Embryonic facial prominence (tissue), 1 donor: ENCODE measurements around the gene KARS1.

Experiments used
- DNase-seq: peaks from one replicate; pipeline ENCODE4 v3.0.0-alpha.2; 2016; ENCODE audit errors: extremely low spot score

Gene KARS1

GRCh38 chr16:75647492-75648264 lies at the start of gene KARS1, which contains the start of gene TERF2IP:
Gene KARS1, minus strand, starts transcription at chr16:75647665. Its CDS starts 26 bp downstream, at chr16:75647639.
Gene TERF2IP, plus strand, starts transcription at chr16:75647773. Its CDS starts 110 bp downstream, at chr16:75647883.
- DNase-seq: peak; percentile 86

- DNase-seq: no peak
These were observed 48.2 kb upstream of the KARS1 start for GRCh38 chr16:75695708-75696107.

- no peak for DNase-seq
These were observed 39.9 kb upstream of the KARS1 start for GRCh38 chr16:75687361-75687760.

- no peak for DNase-seq
These were observed 34.8 kb upstream of the KARS1 start for GRCh38 chr16:75682308-75682707.

- no peak for DNase-seq
These were observed 31.9 kb upstream of the KARS1 start for GRCh38 chr16:75679366-75679765.

GRCh38 chr16:75676909-75677308 lies 29.4 kb upstream of the KARS1 start, which contains the start of gene CPHXL2:
Gene CPHXL2, minus strand, starts transcription at chr16:75677009. Its CDS starts 10 bp downstream, at chr16:75676999.
- DNase-seq: no peak

- DNase-seq: no peak
These were observed 20.0 kb upstream of the KARS1 start for GRCh38 chr16:75667503-75667902.

GRCh38 chr16:75660726-75661302 lies 13.3 kb upstream of the KARS1 start:
- DNase-seq: no peak

GRCh38 chr16:75660321-75660720 lies 12.9 kb upstream of the KARS1 start:
- DNase-seq: no peak

- no peak for DNase-seq
These were observed 10.7 kb upstream of the KARS1 start for GRCh38 chr16:75658175-75658574.

- DNase-seq: no peak
These were observed 6.5 kb upstream of the KARS1 start for GRCh38 chr16:75653922-75654321.

- peak; percentile 83 for DNase-seq
These were observed 1.0 kb upstream of the KARS1 start for GRCh38 chr16:75648265-75649076.

GRCh38 chr16:75647112-75647491 lies 363 bp downstream of the KARS1 start:
- no peak for DNase-seq

GRCh38 chr16:75644240-75645012 lies 3.0 kb downstream of the KARS1 start:
- DNase-seq: no peak

- DNase-seq: no peak
These were observed 6.9 kb downstream of the KARS1 start for GRCh38 chr16:75640598-75640997.

- DNase-seq: no peak
These were observed 12.4 kb downstream of the KARS1 start for GRCh38 chr16:75635036-75635435.

- no peak for DNase-seq
These were observed 14.6 kb downstream of the KARS1 start for GRCh38 chr16:75632857-75633256.

GRCh38 chr16:75630052-75630451 lies 17.4 kb downstream of the KARS1 start:
- no peak for DNase-seq

GRCh38 chr16:75629132-75629531 lies 18.3 kb downstream of the KARS1 start:
- no peak for DNase-seq

GRCh38 chr16:75628351-75628750 lies 19.1 kb downstream of the KARS1 start:
- DNase-seq: no peak

GRCh38 chr16:75627851-75628250 lies 19.6 kb downstream of the KARS1 start:
- DNase-seq: no peak

- no peak for DNase-seq
These were observed 20.7 kb downstream of the KARS1 start for GRCh38 chr16:75626806-75627205.
